ENCODE data around the gene MKNK1.
A peak's percentile ranks its signal among the peaks of the same experiment; 100 is the strongest.

The MKNK1 gene

GRCh38 chr1:46510341-46510997, 93.6 kb downstream of the MKNK1 start:
- ChIA-PET CTCF (interaction anchor here (0.5 kb wide), 1 partner anchor 665 kb away, joined by 3 read pairs; no protein-coding TSS in a partner anchor), POLR2A (no interaction called here)

GRCh38 chr1:46508757-46509156, 95.3 kb downstream of the MKNK1 start:
- CTCF ChIA-PET, result interaction anchor here (0.5 to 1.1 kb wide), 3 partner anchors 11 to 39 kb away, joined by 3 read pairs; no protein-coding TSS in a partner anchor
- Histone ChIP-seq H3K27ac (ENCODE audit: extremely low read depth, low read depth, low read length) (no peak overlapping the region), H3K9me3 (ENCODE audit: control insufficient read depth, insufficient read depth, low read depth, low read length) (no peaks in the 10 kb centered on the region), H3K4me3 (ENCODE audit: low read depth, low read length) (no peak overlapping the region), H3K36me3 (ENCODE audit: control insufficient read depth in 2 of 2, insufficient read depth in 1 of 2, low read length in 2 of 2) (no peaks in the 10 kb centered on the region), H3K4me1 (ENCODE audit: control insufficient read depth, insufficient read depth, low read length) (no peaks in the 10 kb centered on the region)
- POLR2A ChIA-PET, result no interaction called here
- TF ChIP-seq ZFHX2 (tag by site-specific recombination; conservative IDR thresholded peaks at IDR 0.05) (peak; percentile 45), PATZ1 (tag by site-specific recombination; IDR thresholded peaks at IDR 0.05) (no peak), ZFP69B (tag by site-specific recombination; IDR thresholded peaks at IDR 0.05) (0 out of 2 replicates have a peak, but pooled peaks have one; percentile 37), ZNF37A (tag by site-specific recombination; IDR thresholded peaks at IDR 0.05) (no peak)
- TF ChIP-seq, protein P1, sequence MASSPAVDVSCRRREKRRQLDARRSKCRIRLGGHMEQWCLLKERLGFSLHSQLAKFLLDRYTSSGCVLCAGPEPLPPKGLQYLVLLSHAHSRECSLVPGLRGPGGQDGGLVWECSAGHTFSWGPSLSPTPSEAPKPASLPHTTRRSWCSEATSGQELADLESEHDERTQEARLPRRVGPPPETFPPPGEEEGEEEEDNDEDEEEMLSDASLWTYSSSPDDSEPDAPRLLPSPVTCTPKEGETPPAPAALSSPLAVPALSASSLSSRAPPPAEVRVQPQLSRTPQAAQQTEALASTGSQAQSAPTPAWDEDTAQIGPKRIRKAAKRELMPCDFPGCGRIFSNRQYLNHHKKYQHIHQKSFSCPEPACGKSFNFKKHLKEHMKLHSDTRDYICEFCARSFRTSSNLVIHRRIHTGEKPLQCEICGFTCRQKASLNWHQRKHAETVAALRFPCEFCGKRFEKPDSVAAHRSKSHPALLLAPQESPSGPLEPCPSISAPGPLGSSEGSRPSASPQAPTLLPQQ (tag by site-specific recombination; IDR thresholded peaks at IDR 0.05), result 0 out of 2 replicates have a peak, but pooled peaks have one; percentile 13

More at GRCh38 chr1:46510341-46510997, 93.6 kb downstream of the MKNK1 start:
- H3K4me3 ChIP-seq (ENCODE audit: low read depth, low read length), result no peak overlapping the region
- no peaks in the 10 kb centered on the region for H3K9me3 ChIP-seq (ENCODE audit: control insufficient read depth, insufficient read depth, low read depth, low read length)
- H3K36me3 ChIP-seq (ENCODE audit: control insufficient read depth in 2 of 2, insufficient read depth in 1 of 2, low read length in 2 of 2), result no peaks in the 10 kb centered on the region
- H3K4me1 ChIP-seq (ENCODE audit: control insufficient read depth, insufficient read depth, low read length), result no peaks in the 10 kb centered on the region
- TF ChIP-seq, protein P2, sequence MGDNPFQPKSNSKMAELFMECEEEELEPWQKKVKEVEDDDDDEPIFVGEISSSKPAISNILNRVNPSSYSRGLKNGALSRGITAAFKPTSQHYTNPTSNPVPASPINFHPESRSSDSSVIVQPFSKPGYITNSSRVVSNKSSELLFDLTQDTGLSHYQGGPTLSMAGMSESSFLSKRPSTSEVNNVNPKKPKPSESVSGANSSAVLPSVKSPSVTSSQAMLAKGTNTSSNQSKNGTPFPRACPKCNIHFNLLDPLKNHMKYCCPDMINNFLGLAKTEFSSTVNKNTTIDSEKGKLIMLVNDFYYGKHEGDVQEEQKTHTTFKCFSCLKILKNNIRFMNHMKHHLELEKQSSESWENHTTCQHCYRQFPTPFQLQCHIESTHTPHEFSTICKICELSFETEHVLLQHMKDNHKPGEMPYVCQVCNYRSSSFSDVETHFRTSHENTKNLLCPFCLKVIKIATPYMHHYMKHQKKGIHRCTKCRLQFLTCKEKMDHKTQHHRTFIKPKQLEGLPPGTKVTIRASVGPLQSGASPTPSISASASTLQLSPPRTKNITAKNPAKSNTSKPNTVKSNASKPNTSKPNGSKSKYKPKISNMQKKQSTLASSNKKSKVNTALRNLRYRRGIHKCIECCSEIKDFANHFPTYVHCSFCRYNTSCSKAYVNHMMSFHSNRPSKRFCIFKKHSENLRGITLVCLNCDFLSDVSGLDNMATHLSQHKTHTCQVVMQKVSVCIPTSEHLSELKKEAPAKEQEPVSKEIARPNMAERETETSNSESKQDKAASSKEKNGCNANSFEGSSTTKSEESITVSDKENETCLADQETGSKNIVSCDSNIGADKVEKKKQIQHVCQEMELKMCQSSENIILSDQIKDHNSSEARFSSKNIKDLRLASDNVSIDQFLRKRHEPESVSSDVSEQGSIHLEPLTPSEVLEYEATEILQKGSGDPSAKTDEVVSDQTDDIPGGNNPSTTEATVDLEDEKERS (tag by site-specific recombination; IDR thresholded peaks at IDR 0.05), result no peak
- no peak for TF ChIP-seq ZNF571 (tag by site-specific recombination; IDR thresholded peaks at IDR 0.05)
- no peak overlapping the region for H3K27ac ChIP-seq (ENCODE audit: extremely low read depth, low read depth, low read length)

Measured in HEK293 (cell line).